Measurements from ENCODE around the gene NEURL4.

GRCh38 chr17:7282752-7283321 lies 46.3 kb downstream of the NEURL4 start:
- peak in 1 of 6 experiments; percentile 5 for TF ChIP-seq CTCF (IDR thresholded peaks at IDR 0.05)
- no peak for TF ChIP-seq POLR2A (IDR thresholded peaks at IDR 0.05)

Measured in Peyer's patch (tissue), 4 donors.